HG03457 (cell line): ENCODE results near the gene MOSMO.
"Not testable (repeated sequence)": the region's sequence is repeated elsewhere in the genome, so short reads cannot be mapped to it uniquely, and the experiment has no call there.

Experiments used
- ATAC-seq: cut with Tn5 transposase; IDR thresholded peaks from one replicate; pipeline ENCODE4 v1.9.1; 2021; ENCODE audit warnings: moderate number of reproducible peaks; ENCODE audit not compliant: unreplicated experiment

The MOSMO gene

DNA sequence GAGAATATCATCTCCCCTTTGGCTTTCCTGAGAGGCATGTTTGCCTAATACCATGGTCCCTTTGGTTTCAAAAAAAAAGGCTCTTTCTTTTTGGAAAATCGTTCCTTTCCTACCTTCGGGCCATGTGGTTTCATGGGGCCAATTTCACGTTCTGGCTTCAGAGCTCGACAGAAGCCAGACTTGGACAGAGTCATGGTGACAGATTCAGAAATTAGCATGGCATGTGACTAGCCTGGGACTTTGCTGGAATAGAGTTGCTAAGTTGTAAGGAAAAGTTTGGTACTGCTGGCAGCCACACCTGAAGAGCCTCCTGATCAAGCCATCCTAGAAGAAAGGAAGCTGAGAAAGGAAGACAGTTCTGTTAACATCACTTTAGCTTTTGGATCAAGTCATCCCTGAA lies 82.0 kb downstream of the MOSMO start:
- ATAC-seq: no peak

DNA sequence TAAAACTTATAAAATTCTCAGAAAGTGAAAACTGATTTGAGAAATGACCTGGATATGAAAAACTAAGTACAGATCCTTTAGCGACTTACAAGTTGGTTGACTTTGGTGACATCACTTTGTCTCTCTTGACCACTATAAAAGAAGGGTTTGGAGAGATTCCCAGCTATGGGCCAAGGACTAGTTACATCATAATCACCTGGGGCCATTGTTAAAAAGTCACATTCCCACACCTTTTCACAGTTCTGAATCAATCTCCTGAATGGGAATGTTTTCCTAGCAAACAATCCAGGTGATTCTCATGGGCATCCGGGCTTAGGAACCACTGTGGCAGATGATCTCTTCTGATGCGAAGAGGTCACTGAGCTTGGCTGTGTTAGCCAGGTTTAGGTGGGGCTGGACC lies 83.8 kb downstream of the MOSMO start:
- no peak for ATAC-seq

DNA sequence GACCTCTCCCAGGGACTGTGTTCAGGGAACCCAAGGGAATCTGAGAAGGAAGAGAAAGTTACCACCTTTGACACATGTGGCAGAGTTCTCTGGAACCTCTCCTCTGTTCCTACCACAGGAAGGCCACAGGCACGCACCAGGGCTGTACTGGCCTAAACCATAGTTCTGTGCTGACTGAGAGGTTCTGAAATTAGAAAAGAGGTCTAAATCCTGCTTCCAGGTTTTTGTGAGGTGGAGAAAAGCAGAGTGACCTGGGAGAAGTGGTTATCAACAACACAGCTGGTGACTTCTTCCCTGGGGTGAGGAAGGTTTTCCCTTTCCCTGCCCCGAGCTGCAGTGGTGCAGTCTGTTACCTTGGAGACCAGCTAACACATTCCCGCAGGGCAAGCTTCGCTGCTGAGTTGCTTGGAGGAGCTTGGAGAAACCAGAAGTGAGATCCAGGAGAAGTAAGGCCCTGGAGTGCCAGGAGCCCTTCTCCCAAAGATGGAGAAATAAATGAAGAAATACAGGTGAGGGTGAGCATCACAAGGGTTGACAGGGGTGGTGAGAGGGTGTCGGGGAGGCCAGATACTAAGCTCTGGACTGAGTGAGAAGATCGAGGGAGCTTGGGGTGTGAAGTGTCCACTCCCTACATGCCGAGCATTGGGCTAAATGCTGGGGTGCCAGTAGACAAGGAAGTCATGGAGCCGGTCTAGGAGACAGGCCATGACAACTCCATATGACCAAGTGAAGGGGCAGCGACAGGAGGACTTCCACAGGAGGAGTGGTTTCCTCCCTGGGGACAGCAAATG lies 84.4 kb downstream of the MOSMO start, which contains the start of gene VWA3A:
TSS of gene VWA3A (plus strand) at position 399 of the 791 bp plus-strand sequence. CDS start at position 496, 97 bp downstream.
- ATAC-seq: no peak

DNA sequence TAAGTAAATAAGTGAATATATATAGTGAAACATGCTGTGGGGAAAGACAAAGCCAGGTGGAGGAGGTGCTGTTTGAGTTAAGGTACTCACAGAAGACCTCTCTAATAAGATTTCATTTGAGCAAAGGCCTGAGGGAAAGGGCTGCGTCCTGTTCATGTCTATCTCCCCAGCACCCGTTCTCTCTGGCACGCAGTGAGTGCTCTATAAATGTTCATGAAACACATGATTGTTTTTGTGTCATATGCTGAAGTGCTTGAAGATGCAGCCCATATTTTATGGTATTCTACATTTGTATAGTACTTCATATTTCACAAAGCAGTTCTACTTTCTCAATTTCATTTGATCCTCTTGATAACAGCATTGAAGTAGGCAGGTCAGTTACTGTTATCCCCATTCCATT lies 85.4 kb downstream of the MOSMO start:
- no peak for ATAC-seq

DNA sequence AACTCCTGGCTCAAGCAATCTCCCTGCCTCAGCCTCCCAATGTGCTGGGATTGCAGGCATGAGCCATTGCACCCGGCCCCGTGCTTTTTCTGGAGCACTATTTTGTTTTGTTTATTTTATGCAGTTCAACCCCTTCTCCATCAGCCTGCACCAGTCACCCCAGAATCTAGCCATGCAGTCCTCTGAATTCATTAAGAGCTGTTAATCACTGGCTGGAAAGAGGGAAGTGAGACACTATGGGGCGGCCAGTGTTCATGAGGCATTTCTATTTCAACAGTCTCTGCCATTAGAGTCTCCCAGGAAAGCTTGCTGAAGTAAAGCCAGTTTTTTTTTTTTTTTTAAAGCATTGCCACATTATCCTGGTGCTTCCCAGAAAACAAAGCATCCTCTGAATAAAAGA lies 86.1 kb downstream of the MOSMO start:
- no peak for ATAC-seq

DNA sequence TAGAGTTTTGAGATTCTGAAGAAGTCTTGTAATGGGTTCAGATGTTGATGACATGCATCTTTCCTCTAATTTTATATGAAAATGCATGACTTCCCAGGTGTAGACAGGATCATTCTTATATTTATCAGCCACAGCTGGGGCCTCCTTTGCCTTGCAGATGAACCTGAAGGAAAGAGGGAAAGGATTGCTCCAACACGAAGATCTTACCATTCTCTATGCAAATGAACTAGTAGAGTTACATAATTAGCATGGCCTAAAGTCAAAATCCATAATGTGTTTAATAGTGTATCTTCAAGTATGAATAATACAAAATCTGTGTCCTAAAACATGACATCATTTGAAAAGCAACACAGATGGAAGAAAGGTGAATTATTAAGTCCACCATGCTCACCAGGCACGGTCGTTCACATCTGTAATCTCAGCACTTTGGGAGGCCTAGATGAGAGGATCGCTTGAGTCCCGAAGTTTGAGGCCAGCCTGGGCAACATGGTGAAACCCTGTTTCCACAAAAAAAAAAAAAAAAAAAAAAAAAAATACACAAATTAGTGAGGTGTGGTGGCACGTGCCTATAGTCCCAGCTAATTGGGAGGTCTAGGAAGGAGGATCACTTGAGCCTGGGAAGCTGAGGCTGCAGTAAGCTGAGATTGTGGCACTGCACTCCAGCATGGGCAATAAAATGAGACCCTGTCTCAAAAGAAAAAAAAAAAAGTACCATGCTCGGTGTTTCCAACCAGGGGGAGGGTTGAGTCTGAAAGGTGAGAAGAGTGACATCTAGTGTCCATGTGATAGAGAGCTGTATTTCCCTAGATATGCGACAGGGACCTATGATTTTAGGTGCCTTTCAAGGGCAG lies 90.7 kb downstream of the MOSMO start:
- no peak for ATAC-seq

DNA sequence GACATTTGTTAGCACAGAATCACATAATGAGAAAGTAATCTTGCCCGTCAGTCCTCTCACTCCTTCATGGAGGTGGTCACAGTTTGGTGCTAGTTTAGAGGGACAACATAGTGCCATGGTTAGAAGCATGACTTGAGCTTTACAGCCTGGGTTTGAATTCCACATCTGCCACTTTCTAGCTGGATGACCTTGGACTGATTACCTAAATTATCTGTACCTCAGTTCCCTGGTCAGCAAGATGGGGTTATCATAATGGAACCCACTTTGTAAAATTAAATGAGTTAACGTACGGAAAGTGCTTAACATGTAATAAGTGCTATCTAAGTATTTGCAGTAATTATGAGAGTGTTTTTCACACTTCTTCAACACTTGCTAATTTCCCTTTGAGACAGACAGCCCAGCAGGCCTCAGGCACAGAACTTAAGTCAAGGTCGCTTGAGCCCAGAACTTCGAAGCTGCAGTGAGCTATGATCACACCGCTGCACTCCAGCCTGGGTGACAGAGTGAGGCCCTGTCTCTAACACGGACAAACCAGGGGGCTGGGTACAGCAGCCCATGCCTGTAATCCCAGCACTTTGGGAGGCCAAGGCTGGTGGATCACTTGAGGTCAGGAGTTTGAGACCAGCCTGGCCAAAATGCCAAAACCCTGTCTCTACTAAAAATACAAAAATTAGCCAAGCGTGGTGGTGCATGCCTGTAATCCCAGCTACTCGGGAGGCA lies 91.5 kb downstream of the MOSMO start:
- no peak for ATAC-seq

DNA sequence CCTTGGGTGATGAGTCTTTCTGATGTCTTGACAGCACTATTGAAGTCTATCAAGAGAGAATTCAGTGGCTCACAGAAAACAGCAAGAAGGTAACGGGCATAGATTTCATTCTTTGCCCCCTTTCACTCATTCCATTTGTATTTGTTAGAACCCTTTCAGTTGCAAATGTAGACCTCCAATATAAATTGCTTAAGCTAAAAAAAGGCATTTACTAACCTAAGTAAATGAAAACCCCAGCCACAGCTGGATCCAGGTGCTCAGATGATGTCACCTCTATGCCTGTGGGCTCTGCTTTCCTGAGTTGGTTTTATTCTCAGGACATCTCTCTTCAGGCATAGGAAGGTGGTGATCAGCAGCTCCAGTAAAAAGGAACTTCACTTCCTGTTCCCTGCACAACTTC lies 95.5 kb downstream of the MOSMO start:
- no peak for ATAC-seq

DNA sequence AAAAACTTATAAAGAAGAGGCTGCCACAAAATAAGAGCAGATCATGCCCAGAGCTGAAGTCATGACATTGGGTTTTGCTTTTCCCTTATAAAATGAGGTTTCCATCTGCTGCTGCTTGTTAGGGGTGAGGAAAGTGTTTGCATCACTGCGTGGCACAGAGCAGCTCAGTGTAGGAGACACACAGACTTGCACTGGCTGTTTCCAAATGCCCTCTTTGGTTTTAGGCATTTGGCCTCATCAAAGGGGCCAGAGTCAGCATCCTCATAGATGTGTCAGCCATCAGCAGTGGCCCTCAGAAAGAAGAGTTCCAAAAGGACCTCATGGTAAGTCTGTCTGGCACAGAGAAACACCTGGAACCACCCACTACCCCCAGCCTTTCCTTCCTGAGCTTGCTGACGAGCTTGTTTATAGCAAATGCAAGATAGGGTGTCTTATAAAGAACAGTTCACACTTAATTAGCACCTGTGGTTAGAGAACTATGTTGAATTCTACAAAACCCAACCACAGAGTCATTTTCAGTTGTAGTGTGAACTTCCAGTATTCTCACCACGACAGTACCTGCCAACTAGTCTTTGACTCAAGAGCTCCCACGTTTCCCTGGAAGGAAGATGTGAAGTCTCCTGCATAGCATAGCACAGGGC lies 101.5 kb downstream of the MOSMO start:
- ATAC-seq: no peak

DNA sequence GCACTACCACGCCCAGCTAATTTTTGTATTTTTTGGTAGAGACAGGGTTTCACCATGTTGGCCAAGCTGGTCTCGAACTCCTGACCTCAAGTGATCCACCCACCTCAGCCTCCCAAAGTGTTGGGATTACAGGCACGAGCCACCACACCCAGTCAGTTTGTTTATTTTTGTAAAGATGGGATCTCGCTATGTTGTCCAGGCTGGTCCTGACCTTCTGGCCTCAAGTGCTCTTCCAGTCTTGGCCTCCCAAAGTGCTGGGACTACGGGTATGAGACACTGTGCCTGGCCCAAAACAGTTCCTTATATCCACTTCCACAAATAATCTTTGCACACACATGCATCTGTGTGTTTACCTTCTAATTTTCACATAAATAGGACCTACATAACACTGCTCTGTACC lies 103.7 kb downstream of the MOSMO start:
- not testable (repeated sequence) for ATAC-seq

DNA sequence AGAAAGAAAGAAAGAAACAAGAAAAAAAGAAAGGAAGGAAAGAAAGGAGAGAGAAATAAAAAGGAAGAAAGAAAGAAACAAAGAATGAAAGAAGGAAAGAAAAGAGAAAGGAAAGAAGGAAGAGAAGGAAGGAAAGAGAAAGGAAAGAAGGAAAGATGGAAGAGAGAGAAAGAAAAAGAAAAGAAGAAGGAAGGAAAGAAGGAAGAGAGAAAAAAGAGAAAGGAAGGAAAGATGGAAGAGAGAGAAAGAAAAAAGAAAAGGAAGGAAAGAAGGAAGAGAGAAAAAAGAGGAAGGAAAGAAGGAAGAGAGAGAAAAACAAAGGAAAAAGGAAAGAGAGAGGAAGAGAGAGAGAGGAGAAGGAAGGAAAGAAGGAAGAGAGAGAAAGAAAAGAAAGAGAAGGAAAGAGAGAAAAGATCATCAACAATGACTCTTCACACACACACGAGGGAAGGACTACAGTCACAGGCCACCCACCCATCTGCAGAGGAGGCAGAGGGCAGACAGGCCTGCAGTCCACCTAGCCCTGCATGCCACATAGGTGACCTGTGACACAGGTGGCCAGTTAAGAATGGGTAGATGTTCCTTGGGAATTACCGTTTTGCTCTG lies 108.3 kb downstream of the MOSMO start:
- no peak for ATAC-seq

DNA sequence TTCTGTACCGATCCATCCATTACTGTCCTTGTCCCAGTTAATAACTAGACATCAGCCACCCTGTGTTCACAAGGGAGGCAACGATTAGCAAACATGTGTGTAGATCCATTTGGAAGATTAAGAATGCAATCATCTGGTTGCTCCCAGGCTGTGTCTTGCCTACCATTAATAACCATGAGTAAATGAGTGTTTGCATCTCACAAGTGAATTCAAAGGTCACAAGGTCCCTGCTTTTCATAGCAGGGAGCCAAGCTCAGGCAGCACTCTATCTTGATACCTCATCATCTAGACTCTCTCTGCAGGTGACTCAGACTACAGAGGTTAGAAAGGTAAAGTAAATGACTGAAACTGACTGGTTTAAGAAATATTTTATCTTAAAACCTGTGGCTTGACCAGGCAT lies 109.7 kb downstream of the MOSMO start:
- no peak for ATAC-seq

DNA sequence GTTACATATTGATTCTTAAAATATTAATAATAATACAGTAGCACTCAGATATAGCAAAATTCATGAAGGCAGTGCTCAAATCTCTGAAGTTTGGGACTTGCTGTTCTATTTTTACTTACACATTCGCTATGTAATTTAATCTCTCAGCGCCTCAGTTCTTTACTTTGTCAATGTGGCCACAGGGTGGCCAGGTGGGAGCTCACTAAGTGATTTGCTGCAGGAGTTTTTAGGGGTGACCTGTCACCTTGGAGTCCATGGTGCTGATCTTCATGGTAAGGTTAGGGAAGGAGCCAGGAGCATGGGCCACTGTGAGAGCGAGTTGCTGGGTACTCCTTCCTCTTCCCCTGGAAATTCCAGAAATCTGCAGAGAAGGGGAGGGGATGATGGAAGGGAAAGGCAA lies 112.5 kb downstream of the MOSMO start:
- no peak for ATAC-seq

DNA sequence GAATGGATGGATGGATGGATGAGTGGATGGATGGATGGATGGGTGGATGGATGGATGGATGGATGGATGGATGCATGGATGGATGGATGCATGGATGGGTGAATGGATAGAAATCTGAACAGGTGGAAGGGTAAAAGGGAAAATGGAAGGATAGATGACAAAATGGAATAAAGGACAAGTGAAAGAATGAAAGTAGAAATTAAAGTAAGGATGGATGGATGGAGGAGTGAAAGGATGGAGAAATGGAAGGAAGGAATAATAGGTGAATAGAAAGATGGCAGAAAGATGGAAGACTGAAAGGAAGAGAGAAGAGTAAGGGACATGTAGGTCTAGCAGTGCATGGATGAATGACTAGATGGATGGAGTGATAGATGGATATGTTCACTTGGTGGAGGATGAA lies 114.3 kb downstream of the MOSMO start:
- no peak for ATAC-seq

DNA sequence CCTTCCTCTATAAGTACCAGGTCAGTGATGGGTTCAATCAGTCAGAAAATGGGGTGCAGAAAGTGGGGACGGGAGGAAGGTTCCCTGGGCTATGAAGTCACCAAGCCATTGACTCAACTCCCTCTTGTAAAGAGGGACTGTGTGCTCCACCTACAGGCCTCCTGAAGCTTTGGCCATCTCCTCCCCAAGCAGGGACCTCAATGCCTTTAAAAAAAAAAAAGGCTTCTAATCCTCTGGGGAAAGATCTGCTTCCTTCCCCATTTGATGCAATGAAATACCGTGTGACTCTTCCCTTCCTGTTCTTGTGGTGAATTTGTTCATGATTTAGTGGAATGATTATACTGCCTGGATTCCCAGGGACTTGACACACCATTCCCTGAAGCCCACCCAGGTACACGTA lies 115.2 kb downstream of the MOSMO start:
- no peak for ATAC-seq

DNA sequence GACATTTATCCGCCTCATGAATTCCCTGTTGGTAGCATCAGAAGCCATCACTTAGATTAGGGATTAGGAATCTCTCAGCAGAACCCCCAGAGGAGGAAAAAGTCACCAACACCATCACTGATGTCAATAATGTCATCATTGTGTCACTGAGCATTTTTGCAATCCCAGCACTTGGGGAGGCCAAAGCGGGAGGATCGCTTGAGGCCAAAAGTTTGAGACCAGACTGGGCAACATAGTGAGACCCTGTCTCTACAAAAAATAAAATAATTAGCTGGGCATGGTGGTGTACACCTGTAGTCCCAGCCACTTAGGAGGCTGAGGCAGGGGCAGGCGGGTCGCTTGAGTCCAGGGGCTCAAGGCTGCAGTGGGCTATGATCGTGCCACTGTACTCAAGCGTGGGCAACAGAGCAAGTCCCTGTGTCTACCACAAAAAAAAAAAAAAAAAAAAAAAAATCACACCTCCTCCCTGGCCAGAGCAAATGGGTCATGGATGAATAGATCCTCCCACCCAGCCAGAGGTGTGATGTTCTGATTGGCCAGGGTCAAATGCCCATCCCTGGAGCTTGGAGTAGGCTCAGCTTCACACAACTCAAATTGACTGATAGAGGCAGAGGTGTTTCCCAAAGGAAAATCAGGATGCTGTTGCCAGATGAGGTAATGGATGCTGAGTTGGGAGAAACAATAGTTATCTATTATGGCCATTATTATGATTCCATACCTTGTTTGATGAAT lies 116.0 kb downstream of the MOSMO start:
- no peak for ATAC-seq

DNA sequence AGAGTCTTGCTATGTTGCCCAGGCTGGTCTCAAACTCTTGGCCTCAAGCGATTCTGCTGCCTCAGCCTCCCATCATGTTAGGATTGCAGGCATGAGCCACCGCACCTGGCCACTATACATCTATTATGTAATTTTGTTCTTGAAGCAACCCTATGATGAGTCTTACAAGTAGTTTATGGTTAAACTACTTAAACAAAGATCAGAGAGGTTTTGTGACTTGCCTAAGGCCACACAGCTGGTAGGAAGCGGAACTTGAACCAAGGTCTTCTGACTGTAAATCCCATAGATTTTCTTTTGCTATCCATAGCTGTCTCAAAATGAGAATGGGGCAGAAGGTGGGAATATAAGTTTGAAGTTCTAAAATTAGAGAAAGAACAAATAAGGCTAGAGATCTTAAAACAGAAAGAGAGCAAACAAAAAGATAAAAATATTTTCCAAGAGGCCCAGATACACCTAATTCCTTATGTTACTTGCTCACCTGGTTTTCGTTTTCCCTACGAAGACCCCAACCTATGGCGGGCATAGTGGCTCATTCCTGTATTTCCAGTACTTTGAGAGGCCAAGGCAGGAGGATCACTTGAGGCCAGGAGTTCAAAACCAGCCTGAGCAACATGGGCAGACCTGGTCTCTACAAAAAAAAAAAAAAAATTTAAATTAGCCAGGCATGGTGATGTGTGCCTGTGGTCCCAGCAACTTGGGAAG lies 116.8 kb downstream of the MOSMO start:
- ATAC-seq: no peak

DNA sequence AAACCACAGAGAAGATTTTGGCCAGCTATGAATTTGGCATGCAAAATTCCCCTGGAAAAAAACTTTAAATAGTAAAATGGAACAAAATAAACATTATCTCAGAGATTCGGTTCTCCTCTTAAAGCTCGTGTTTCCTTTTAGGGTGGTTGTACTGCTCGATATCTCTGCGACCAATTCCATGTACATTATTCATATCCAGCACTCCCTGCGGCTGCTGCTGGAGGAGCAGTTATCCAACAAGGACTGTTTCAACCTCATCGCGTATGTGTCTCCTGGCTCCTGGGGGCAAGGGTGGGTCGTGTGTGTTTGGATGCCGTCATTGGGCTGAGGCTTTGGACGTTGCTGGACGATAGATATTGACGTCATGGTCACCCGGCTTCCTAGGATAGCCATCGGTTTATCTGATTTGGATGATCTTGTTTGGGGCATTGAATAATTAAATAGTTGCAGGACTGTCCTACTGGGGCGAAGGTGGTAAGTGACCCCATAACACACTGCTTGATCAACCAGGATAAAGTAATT lies 118.2 kb downstream of the MOSMO start:
- no peak for ATAC-seq

DNA sequence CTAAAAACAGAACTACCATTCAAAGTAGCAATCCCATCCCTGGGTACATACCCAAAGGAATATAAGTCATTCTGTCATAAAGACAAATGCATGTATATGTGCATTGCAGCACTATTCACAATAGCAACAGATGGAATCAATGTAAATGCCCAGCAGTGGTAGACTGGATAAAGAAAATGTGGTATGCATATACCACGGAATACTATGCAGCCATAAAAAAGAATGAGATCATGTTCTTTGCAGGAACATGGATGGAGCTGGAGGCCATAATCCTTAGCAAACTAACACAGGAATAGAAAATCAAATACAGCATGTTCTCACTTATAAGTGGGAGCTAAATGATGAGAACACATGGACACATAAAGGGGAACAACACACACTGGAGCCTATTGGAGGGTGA lies 120.6 kb downstream of the MOSMO start:
- ATAC-seq: not testable (repeated sequence)
